GM18868 (cell line): Measurements from ENCODE around the gene ENO2.

Experiments
- ATAC-seq: cut with Tn5 transposase; IDR thresholded peaks from one replicate; pipeline ENCODE4 v1.9.1; 2021; ENCODE audit warnings: mild to moderate bottlenecking, moderate library complexity; ENCODE audit not compliant: unreplicated experiment

Gene ENO2

DNA sequence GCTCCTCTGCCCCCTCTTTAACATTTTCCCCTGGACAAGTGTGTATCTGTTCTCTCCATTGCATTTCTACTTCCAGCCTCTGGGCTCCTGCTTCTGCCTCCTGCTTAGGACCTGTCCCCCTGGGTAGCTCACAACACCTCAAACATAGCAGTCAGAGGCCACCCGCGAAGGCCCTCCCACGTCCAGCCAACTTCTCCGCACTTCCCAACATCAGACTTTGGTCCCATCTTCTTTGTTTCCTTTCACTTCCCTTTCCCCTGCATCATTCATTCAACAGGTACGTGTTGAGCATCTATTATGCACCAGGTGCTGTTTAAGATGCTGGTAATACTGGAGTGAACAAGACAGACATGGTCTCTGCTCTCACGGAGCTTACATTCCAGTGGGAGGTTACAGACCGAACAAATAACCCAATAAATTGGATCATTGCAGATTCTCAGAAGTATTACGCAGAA lies 32.6 kb downstream of the ENO2 start:
- no peak for ATAC-seq

DNA sequence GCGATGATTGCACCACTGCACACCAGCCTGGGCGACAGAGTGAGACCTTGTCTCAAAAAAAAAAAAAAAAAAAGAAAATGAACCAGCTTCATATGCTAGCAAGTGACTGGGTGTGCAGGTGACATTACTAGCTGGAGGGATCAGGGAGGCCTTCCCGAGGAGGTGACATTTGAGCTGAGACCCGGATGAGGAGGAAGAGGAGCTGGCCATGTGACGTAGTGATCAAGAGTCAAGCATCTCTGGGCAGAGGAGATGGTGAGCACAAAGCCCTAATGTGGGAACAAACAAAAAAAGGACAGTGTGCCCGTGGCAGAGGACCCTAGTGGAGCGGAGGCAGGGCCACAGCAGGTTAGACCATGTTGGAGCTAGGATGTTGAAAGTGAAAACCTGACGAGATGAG lies 33.2 kb downstream of the ENO2 start:
- no peak for ATAC-seq

DNA sequence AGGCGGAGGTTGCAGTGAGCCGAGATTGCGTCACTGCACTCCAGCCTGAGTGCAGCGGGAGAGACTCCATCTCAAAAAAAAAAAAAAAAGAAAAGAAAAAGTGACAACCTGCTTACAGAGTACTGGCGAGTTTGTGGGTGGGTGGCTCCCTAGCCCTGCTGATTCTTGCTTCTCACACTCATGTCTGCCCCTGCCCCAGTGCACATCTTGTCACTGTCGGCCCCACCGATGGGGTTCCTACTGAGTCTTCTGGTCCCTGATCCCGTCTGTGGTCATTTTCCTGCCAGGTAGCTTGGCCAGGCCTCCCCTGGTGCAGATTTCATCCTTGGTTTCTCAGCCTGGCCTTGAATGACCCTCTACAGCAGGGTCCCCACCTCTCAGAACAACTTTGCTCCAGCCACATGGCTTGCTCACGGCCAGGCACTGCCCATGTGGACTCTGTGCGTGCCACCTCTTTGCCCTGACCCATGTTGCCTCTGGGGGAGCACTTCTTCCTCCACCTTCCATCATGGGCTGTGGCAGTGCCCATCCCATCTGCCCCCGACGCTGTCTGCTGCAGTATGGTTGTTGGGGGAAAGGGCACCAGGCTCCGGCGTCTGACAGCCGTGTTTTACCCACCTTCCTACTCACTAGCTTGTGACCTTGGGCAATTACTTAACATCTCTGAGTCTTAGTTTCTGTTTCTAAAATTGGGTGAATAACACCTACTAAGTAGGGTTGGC lies 34.7 kb downstream of the ENO2 start:
- no peak for ATAC-seq

GRCh38 chr12:6950401-6950801 lies 36.0 kb downstream of the ENO2 start:
- ATAC-seq = no peak

GRCh38 chr12:6950811-6951540 lies 36.6 kb downstream of the ENO2 start, which contains the start of gene PTPN6:
TSS of gene PTPN6 (plus strand) at chr12:6951356. CDS start at chr12:6951513, 157 bp downstream.
- peak; percentile 27 for ATAC-seq

- ATAC-seq = no peak
Measured at GRCh38 chr12:6951551-6952120, 37.3 kb downstream of the ENO2 start.

- ATAC-seq = no peak
Measured at GRCh38 chr12:6952121-6952862, 37.9 kb downstream of the ENO2 start.

DNA sequence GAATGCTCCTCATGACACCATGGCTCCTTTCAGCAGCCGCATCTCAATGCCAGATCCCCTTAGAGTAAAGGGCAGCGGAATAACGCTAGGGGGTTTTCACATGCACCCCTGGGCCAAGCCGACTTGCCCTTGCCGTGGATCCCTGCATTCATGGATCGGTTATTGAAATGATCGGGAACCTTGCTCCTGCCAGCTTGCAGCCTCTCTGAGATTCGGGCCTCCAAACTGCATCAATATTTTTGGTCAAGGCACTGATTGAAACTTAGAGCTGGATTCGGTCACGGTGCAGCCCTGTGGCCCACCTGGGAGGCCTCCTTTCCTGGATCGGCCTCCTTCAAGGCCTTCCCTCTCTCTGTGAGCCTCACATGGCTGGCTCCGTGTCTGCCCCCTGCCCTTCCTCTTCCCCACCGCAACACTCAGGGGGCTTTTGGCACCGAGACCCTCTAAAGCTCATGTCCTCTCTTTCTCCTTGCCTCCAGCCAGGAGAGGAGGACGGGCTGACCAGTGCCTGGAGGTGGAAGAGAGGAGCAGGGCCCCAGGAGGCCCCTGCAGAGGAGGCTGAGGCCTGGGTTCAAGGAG lies 38.6 kb downstream of the ENO2 start:
- ATAC-seq = no peak

GRCh38 chr12:6953442-6954315 lies 39.3 kb downstream of the ENO2 start:
- peak; percentile 46 for ATAC-seq

- no peak for ATAC-seq
Measured at GRCh38 chr12:6954316-6955107, 40.1 kb downstream of the ENO2 start.

GRCh38 chr12:6955108-6956020 lies 41.0 kb downstream of the ENO2 start:
- no peak for ATAC-seq

GRCh38 chr12:6956021-6956727 lies 41.8 kb downstream of the ENO2 start:
- no peak for ATAC-seq

DNA sequence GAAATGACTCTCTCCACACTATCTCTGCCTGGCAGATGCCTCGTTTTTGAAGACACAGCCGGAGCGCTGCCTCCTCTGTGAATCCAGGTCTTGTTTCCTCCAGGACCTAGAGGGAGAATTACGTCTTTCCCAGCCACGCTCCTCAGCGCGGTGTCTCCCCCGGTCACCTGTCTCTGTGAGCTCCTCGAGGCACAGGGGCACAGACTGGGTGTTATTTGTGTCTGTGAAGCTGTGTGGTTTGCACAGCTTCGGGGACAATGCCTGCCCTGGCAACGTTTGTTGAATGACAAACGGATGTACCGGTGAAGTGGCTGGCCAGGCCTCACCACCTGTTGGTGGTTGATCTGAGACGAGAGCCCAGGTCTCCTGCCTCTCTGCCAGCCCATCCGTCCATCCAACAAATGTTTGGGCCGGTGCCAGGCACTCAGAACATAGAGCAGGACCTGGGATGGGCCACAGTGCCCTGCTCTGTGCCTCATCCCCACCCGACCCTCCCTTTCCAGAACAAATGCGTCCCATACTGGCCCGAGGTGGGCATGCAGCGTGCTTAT lies 42.8 kb downstream of the ENO2 start:
- ATAC-seq = no peak

- no peak for ATAC-seq
Measured at GRCh38 chr12:6957741-6958608, 43.6 kb downstream of the ENO2 start.

DNA sequence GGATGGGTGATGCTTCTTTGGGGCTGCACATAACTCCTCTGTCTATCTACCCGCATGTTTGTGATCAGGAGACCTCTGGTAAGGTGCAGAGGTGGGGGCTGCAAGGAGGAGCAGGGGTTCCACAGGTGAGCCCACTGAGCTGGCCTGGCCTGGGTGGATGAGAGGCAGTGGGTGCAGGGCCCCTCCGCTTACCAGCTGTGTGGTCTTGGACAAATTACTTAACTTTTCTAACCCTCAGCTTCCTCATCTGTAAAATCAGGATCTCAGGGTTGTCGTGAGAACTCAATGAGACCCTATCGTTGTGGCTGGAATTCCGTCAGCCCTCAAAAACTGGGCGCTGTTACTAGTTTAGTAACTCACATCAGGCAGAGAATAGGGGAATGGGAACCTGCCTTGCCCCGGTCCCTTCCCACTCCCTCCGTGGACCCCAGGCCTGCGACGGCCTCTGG lies 44.3 kb downstream of the ENO2 start:
- ATAC-seq = no peak
